Sigmoid colon (tissue), 4 donors: ENCODE results near the gene FOXN4.

Experiments used
- POLR2AphosphoS5 ChIP-seq, 4 donors: sonication (generic); formaldehyde crosslinking; IDR thresholded peaks; one replicate each; pipeline ENCODE4 v1.6.1; 2017; ENCODE audit warnings: antibody characterized with exemption in 4 of 4
- TF ChIP-seq, protein P1 (sequence below), 4 experiments: fragments of 450-650 bp in 3 of 4; fragments of 200-600 bp in 1 of 4; IDR thresholded peaks; one replicate each; pipeline ENCODE4 v1.5.1; 2016 to 2019; ENCODE audit warnings: antibody characterized with exemption in 4 of 4, mild to moderate bottlenecking in 3 of 4, moderate library complexity in 2 of 4

DNA sequence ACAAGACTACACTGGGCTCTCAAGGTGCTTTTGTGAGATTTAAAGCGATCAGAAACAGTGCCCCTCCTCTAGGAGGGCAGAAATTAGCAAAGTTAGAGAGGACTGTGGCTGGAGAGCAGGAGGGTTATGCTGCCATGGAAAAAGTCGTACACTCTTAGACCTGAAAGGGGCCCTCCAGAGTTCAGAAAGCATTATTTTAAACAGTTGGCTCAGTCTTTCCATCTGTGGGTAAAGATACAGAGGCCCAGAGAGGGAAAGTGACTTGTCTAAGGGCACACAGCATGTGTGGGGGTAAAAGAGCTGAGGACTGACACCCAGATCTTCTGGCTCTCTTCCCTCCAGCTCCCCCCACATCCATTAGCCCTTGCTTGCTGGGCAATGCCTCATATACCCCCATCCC, 47.1 kb downstream of the FOXN4 start:
- TF ChIP-seq, protein P1, sequence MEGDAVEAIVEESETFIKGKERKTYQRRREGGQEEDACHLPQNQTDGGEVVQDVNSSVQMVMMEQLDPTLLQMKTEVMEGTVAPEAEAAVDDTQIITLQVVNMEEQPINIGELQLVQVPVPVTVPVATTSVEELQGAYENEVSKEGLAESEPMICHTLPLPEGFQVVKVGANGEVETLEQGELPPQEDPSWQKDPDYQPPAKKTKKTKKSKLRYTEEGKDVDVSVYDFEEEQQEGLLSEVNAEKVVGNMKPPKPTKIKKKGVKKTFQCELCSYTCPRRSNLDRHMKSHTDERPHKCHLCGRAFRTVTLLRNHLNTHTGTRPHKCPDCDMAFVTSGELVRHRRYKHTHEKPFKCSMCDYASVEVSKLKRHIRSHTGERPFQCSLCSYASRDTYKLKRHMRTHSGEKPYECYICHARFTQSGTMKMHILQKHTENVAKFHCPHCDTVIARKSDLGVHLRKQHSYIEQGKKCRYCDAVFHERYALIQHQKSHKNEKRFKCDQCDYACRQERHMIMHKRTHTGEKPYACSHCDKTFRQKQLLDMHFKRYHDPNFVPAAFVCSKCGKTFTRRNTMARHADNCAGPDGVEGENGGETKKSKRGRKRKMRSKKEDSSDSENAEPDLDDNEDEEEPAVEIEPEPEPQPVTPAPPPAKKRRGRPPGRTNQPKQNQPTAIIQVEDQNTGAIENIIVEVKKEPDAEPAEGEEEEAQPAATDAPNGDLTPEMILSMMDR (IDR thresholded peaks at IDR 0.05): no peak
- TF ChIP-seq POLR2AphosphoS5 (IDR thresholded peaks at IDR 0.05): no peak
